HepG2 (cell line): ENCODE data around the gene GRM2. TPM values are rescaled to one million over a fixed set of nuclear protein-coding genes. Genes with fewer than 3 reads are reported as not detected.

Source experiments
- CC2D1A ChIP-seq: sonication (generic); formaldehyde crosslinking; IDR thresholded peaks from 2 replicates; pipeline ENCODE4 v1.8.1; 2023; ENCODE audit warnings: mild to moderate bottlenecking, missing genetic modification reagents
- DMAP1 ChIP-seq: IDR thresholded peaks from 2 replicates; pipeline ENCODE4 v1.6.1; 2016
- DRAP1 ChIP-seq: IDR thresholded peaks from 2 replicates; pipeline ENCODE4 v1.6.1; 2016; ENCODE audit warnings: missing genetic modification reagents, missing compliant biosample characterization
- DZIP1 ChIP-seq: sonication (generic); formaldehyde crosslinking; IDR thresholded peaks from 2 replicates; pipeline ENCODE4 v1.5.0; 2020; ENCODE audit warnings: mild to moderate bottlenecking, missing genetic modification reagents
- EEA1 ChIP-seq: sonication (generic); formaldehyde crosslinking; IDR thresholded peaks from 2 replicates; pipeline ENCODE4 v1.5.1; 2020; ENCODE audit warnings: mild to moderate bottlenecking, missing genetic modification reagents, borderline replicate concordance
- FOXK1 ChIP-seq: sonication (generic); formaldehyde crosslinking; IDR thresholded peaks from 2 replicates; pipeline ENCODE4 v1.4.0; 2020; ENCODE audit warnings: low read depth, missing genetic modification reagents, borderline replicate concordance
- GTF3A ChIP-seq: sonication (generic); formaldehyde crosslinking; conservative IDR thresholded peaks from 2 replicates; pipeline ENCODE4 v1.4.0; 2020; ENCODE audit warnings: mild to moderate bottlenecking, missing genetic modification reagents
- HIVEP1 ChIP-seq: sonication (generic); formaldehyde crosslinking; IDR thresholded peaks from 2 replicates; pipeline ENCODE4 v1.4.0; 2020; ENCODE audit warnings: mild to moderate bottlenecking, missing genetic modification reagents
- KDM5B ChIP-seq: sonication (generic); formaldehyde crosslinking; IDR thresholded peaks from 2 replicates; pipeline ENCODE4 v1.4.0; 2020; ENCODE audit warnings: missing genetic modification reagents, mild to moderate bottlenecking, borderline replicate concordance
- MAFF ChIP-seq: IDR thresholded peaks from 2 replicates; pipeline ENCODE4 v1.6.1; 2011; ENCODE audit warnings: low read depth, low read length, improper control_type of control experiment
- MXD1 ChIP-seq: sonication (generic); formaldehyde crosslinking; IDR thresholded peaks from 2 replicates; pipeline ENCODE4 v1.4.0; 2020; ENCODE audit warnings: mild to moderate bottlenecking, missing genetic modification reagents
- NFYC ChIP-seq: IDR thresholded peaks from 2 replicates; pipeline ENCODE4 v1.6.1; 2016; ENCODE audit warnings: missing genetic modification reagents, missing compliant biosample characterization
- PREB ChIP-seq: sonication (generic); formaldehyde crosslinking; IDR thresholded peaks from 2 replicates; pipeline ENCODE4 v1.4.0; 2020; ENCODE audit warnings: missing genetic modification reagents
- PTBP1 ChIP-seq: fragments of 200-400 bp; formaldehyde crosslinking; IDR thresholded peaks from 2 replicates; pipeline ENCODE4 v1.6.1; 2018; ENCODE audit warnings: low read length, low read depth; ENCODE audit not compliant: poor library complexity, severe bottlenecking
- SALL1 ChIP-seq: sonication (generic); formaldehyde crosslinking; IDR thresholded peaks from 2 replicates; pipeline ENCODE4 v1.8.0; 2022; ENCODE audit warnings: mild to moderate bottlenecking, missing genetic modification reagents
- ZFY ChIP-seq: sonication (generic); formaldehyde crosslinking; IDR thresholded peaks from 2 replicates; pipeline ENCODE4 v1.4.0; 2020; ENCODE audit warnings: missing genetic modification reagents
- ZFYVE20 ChIP-seq: sonication (generic); formaldehyde crosslinking; IDR thresholded peaks from 2 replicates; pipeline ENCODE4 v1.8.0; 2023; ENCODE audit warnings: low read depth, mild to moderate bottlenecking, moderate library complexity, missing genetic modification reagents, borderline replicate concordance
- ZNF354B ChIP-seq: sonication (generic); formaldehyde crosslinking; IDR thresholded peaks from 2 replicates; pipeline ENCODE4 v1.8.0; 2022; ENCODE audit warnings: mild to moderate bottlenecking, missing genetic modification reagents
- ZNF383 ChIP-seq: sonication (generic); formaldehyde crosslinking; IDR thresholded peaks from 2 replicates; pipeline ENCODE4 v1.4.0; 2020; ENCODE audit warnings: missing genetic modification reagents, mild to moderate bottlenecking, borderline replicate concordance
- ZNF687 ChIP-seq: sonication (generic); formaldehyde crosslinking; IDR thresholded peaks from 2 replicates; pipeline ENCODE4 v1.5.1; 2020; ENCODE audit warnings: mild to moderate bottlenecking, missing genetic modification reagents, moderate library complexity
- ZNF83 ChIP-seq: sonication (generic); formaldehyde crosslinking; IDR thresholded peaks from 2 replicates; pipeline ENCODE4 v1.4.0; 2020; ENCODE audit warnings: missing genetic modification reagents, mild to moderate bottlenecking, borderline replicate concordance
- polyA plus RNA-seq, 8 experiments: library from polyadenylated mRNA; depleted of rRNA in 3 of 8; stranded (reverse) in 7 of 8; unstranded in 1 of 8; fragments of >200 nt; fragmentation: Illumina TruSeq in 4 of 8; extraction: Trizol in 4 of 8; gene quantifications; 2 replicates each; pipeline versions ENCODE4 v1.2.1 to v1.2.3, GENCODE V29; 2011 to 2016; ENCODE audit warnings: low read depth in 4 of 8, missing spikeins in 1 of 8, mixed read lengths in 1 of 8; ENCODE audit not compliant: insufficient read depth in 1 of 8
- total RNA-seq, 5 experiments: library from RNA; depleted of rRNA; stranded (reverse); fragments of >200 nt; fragmentation: Illumina TruSeq; extraction: Trizol; gene quantifications; 2 replicates each; pipeline ENCODE4 v1.2.3, GENCODE V29; 2016; ENCODE audit warnings: low read depth in 1 of 5

GRM2 gene
- total and polyA plus RNA-seq, 2 of the 13 experiments (the other 11 are each of a cell fraction or from before 2014, with no cell fraction given), result 0.04 to 0.07 TPM

GRCh38 chr3:51669241-51670052 lies 37.4 kb upstream of the GRM2 start (continued):
- TF ChIP-seq CC2D1A, result no peak
- TF ChIP-seq ZFY (CRISPR knock-in tag), result peak; percentile 18; the same call in 1 of the 2 replicates
- TF ChIP-seq EEA1 (CRISPR knock-in tag), result no peak
- TF ChIP-seq SALL1, result 0 out of 2 replicates have a peak, but pooled peaks have one; percentile 20
- TF ChIP-seq DZIP1 (CRISPR knock-in tag), result no peak
- no peak for TF ChIP-seq ZNF83 (CRISPR knock-in tag)
- no peak for TF ChIP-seq PTBP1
- TF ChIP-seq ZNF687 (CRISPR knock-in tag), result peak; percentile 43
- no peak; the same call in 1 of the 2 replicates for TF ChIP-seq KDM5B (CRISPR knock-in tag)
- no peak for TF ChIP-seq MXD1 (CRISPR knock-in tag)
- TF ChIP-seq ZNF383 (CRISPR knock-in tag), result no peak
- no peak for TF ChIP-seq MAFF
- TF ChIP-seq NFYC, result no peak
- no peak for TF ChIP-seq HIVEP1 (CRISPR knock-in tag)
- TF ChIP-seq FOXK1 (CRISPR knock-in tag), result no peak
- no peak for TF ChIP-seq DMAP1 (CRISPR knock-in tag)
- TF ChIP-seq ZNF354B, result no peak
- no peak for TF ChIP-seq GTF3A
- TF ChIP-seq DRAP1 (CRISPR knock-in tag), result no peak
- TF ChIP-seq ZFYVE20 (CRISPR knock-in tag), result no peak
- TF ChIP-seq PREB (CRISPR knock-in tag), result no peak
